WTC11 (cell line): Measurements from ENCODE around the gene ZNF526. TPM values are rescaled to one million over a fixed set of nuclear protein-coding genes. Genes with fewer than 3 reads are reported as not detected.

Experiments used
- ATAC-seq: fragments of 200-7000 bp; cut with Tn5 transposase; 2 replicates; pipeline ENCODE4 v1.10.0; 2021; ENCODE audit warnings: mild to moderate bottlenecking, moderate library complexity
- CTCF ChIA-PET: fragments of 300-600 bp; sonication (Branson Sonifier 250); formaldehyde crosslinking; loops from one replicate; lab custom pipeline; 2021; ENCODE audit warnings: antibody characterized with exemption; lab: Charles Lee
- POLR2A ChIA-PET: fragments of 350-600 bp; sonication (Branson Sonifier 250); formaldehyde crosslinking; loops from one replicate; lab custom pipeline; 2021; ENCODE audit warnings: antibody characterized with exemption; lab: Charles Lee
- DNase-seq: peaks from one replicate; pipeline ENCODE4 v3.0.0; 2021; ENCODE audit warnings: low spot score
- H3K27ac Mint-ChIP-seq: 2 replicates; pipeline ENCODE4 v1.8.0; 2021; ENCODE audit warnings: mixed read lengths
- H3K27me3 Mint-ChIP-seq: 2 replicates; pipeline ENCODE4 v1.8.0; 2021; ENCODE audit warnings: low read depth, mild to moderate bottlenecking, moderate library complexity, mixed read lengths
- H3K36me3 Mint-ChIP-seq: 2 replicates; pipeline ENCODE4 v1.8.0; 2021; ENCODE audit warnings: mixed read lengths
- H3K4me1 Mint-ChIP-seq: 2 replicates; pipeline ENCODE4 v1.8.0; 2022; ENCODE audit warnings: mixed read lengths
- H3K4me3 Mint-ChIP-seq: 2 replicates; pipeline ENCODE4 v1.8.0; 2021; ENCODE audit warnings: mild to moderate bottlenecking, moderate library complexity, mixed read lengths
- H3K9me3 Mint-ChIP-seq: 2 replicates; pipeline ENCODE4 v1.8.0; 2021; ENCODE audit warnings: mixed read lengths
- ARID4B ChIP-seq: sonication (generic); formaldehyde crosslinking; IDR thresholded peaks from 2 replicates; pipeline ENCODE4 v1.8.0; 2023; ENCODE audit warnings: missing genetic modification reagents, mild to moderate bottlenecking, borderline replicate concordance
- ESRRA ChIP-seq: sonication (generic); formaldehyde crosslinking; IDR thresholded peaks from 2 replicates; pipeline ENCODE4 v1.8.1; 2022; ENCODE audit warnings: mild to moderate bottlenecking, missing genetic modification reagents, borderline replicate concordance
- KAT7 ChIP-seq: sonication (generic); formaldehyde crosslinking; IDR thresholded peaks from 2 replicates; pipeline ENCODE4 v1.8.1; 2023; ENCODE audit warnings: missing genetic modification reagents, mild to moderate bottlenecking, borderline replicate concordance
- NFE2L1 ChIP-seq: sonication (generic); formaldehyde crosslinking; IDR thresholded peaks from 2 replicates; pipeline ENCODE4 v1.8.1; 2023; ENCODE audit warnings: missing genetic modification reagents
- NFYB ChIP-seq: sonication (generic); formaldehyde crosslinking; conservative IDR thresholded peaks from 2 replicates; pipeline ENCODE4 v1.8.0; 2022; ENCODE audit warnings: low read depth, missing genetic modification reagents
- RELA ChIP-seq: sonication (generic); formaldehyde crosslinking; IDR thresholded peaks from 2 replicates; pipeline ENCODE4 v1.8.1; 2022; ENCODE audit warnings: missing genetic modification reagents, mild to moderate bottlenecking, borderline replicate concordance
- SMAD3 ChIP-seq: sonication (generic); formaldehyde crosslinking; IDR thresholded peaks from 2 replicates; pipeline ENCODE4 v1.8.0; 2022; ENCODE audit warnings: missing genetic modification reagents, mild to moderate bottlenecking, borderline replicate concordance
- SP1 ChIP-seq: sonication (generic); formaldehyde crosslinking; conservative IDR thresholded peaks from 2 replicates; pipeline ENCODE4 v1.8.1; 2022; ENCODE audit warnings: missing genetic modification reagents
- TCF7 ChIP-seq: sonication (generic); formaldehyde crosslinking; IDR thresholded peaks from 2 replicates; pipeline ENCODE4 v1.8.0; 2022; ENCODE audit warnings: mild to moderate bottlenecking, low read depth, missing genetic modification reagents, moderate library complexity
- TEAD1 ChIP-seq: sonication (generic); formaldehyde crosslinking; IDR thresholded peaks from 2 replicates; pipeline ENCODE4 v1.8.0; 2022; ENCODE audit warnings: mild to moderate bottlenecking, missing genetic modification reagents
- TEAD4 ChIP-seq: sonication (generic); formaldehyde crosslinking; IDR thresholded peaks from 2 replicates; pipeline ENCODE4 v1.8.0; 2022; ENCODE audit warnings: mild to moderate bottlenecking, missing genetic modification reagents
- USF2 ChIP-seq: sonication (generic); formaldehyde crosslinking; IDR thresholded peaks from 2 replicates; pipeline ENCODE4 v1.8.1; 2023; ENCODE audit warnings: mild to moderate bottlenecking, missing genetic modification reagents, moderate library complexity
- ZNF219 ChIP-seq: sonication (generic); formaldehyde crosslinking; IDR thresholded peaks from 2 replicates; pipeline ENCODE4 v1.8.0; 2023; ENCODE audit warnings: missing genetic modification reagents, mild to moderate bottlenecking, borderline replicate concordance
- total RNA-seq: library from RNA; stranded (reverse); gene quantifications from 3 replicates; pipeline ENCODE4 v1.2.3, GENCODE V29; 2021
- TF ChIP-seq, protein P1 (sequence below): sonication (generic); formaldehyde crosslinking; IDR thresholded peaks from 2 replicates; pipeline ENCODE4 v1.8.1; 2023; ENCODE audit warnings: mild to moderate bottlenecking, missing genetic modification reagents, borderline replicate concordance
- TF ChIP-seq, protein P2 (sequence below): sonication (generic); formaldehyde crosslinking; conservative IDR thresholded peaks from 2 replicates; pipeline ENCODE4 v1.8.1; 2023; ENCODE audit warnings: mild to moderate bottlenecking, low read depth, missing genetic modification reagents, moderate library complexity
- TF ChIP-seq, protein P3 (sequence below): sonication (generic); formaldehyde crosslinking; IDR thresholded peaks from 2 replicates; pipeline ENCODE4 v1.8.1; 2022; ENCODE audit warnings: mild to moderate bottlenecking, moderate library complexity, missing genetic modification reagents
- TF ChIP-seq, protein P4 (sequence below): fragments of 250-450 bp; sonication (Bioruptor Pico); IDR thresholded peaks from 2 replicates; pipeline ENCODE4 v1.9.0; 2021; ENCODE audit warnings: mild to moderate bottlenecking
- TF ChIP-seq, protein P5 (sequence below): sonication (generic); formaldehyde crosslinking; IDR thresholded peaks from 2 replicates; pipeline ENCODE4 v1.8.0; 2022; ENCODE audit warnings: mild to moderate bottlenecking, missing genetic modification reagents

ZNF526 gene
- total RNA-seq, 1 experiment from 2014 or later = 18.3 TPM

GRCh38 chr19:42253245-42254088, 33.4 kb downstream of the ZNF526 start (continued):
- TF ChIP-seq, protein P1, sequence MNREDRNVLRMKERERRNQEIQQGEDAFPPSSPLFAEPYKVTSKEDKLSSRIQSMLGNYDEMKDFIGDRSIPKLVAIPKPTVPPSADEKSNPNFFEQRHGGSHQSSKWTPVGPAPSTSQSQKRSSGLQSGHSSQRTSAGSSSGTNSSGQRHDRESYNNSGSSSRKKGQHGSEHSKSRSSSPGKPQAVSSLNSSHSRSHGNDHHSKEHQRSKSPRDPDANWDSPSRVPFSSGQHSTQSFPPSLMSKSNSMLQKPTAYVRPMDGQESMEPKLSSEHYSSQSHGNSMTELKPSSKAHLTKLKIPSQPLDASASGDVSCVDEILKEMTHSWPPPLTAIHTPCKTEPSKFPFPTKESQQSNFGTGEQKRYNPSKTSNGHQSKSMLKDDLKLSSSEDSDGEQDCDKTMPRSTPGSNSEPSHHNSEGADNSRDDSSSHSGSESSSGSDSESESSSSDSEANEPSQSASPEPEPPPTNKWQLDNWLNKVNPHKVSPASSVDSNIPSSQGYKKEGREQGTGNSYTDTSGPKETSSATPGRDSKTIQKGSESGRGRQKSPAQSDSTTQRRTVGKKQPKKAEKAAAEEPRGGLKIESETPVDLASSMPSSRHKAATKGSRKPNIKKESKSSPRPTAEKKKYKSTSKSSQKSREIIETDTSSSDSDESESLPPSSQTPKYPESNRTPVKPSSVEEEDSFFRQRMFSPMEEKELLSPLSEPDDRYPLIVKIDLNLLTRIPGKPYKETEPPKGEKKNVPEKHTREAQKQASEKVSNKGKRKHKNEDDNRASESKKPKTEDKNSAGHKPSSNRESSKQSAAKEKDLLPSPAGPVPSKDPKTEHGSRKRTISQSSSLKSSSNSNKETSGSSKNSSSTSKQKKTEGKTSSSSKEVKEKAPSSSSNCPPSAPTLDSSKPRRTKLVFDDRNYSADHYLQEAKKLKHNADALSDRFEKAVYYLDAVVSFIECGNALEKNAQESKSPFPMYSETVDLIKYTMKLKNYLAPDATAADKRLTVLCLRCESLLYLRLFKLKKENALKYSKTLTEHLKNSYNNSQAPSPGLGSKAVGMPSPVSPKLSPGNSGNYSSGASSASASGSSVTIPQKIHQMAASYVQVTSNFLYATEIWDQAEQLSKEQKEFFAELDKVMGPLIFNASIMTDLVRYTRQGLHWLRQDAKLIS (CRISPR knock-in tag) = no peak
- TF ChIP-seq, protein P2, sequence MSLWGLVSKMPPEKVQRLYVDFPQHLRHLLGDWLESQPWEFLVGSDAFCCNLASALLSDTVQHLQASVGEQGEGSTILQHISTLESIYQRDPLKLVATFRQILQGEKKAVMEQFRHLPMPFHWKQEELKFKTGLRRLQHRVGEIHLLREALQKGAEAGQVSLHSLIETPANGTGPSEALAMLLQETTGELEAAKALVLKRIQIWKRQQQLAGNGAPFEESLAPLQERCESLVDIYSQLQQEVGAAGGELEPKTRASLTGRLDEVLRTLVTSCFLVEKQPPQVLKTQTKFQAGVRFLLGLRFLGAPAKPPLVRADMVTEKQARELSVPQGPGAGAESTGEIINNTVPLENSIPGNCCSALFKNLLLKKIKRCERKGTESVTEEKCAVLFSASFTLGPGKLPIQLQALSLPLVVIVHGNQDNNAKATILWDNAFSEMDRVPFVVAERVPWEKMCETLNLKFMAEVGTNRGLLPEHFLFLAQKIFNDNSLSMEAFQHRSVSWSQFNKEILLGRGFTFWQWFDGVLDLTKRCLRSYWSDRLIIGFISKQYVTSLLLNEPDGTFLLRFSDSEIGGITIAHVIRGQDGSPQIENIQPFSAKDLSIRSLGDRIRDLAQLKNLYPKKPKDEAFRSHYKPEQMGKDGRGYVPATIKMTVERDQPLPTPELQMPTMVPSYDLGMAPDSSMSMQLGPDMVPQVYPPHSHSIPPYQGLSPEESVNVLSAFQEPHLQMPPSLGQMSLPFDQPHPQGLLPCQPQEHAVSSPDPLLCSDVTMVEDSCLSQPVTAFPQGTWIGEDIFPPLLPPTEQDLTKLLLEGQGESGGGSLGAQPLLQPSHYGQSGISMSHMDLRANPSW (CRISPR knock-in tag) = no peak
- TF ChIP-seq TCF7 (CRISPR knock-in tag) (no peak), ZNF219 (CRISPR knock-in tag) (no peak), TEAD4 (CRISPR knock-in tag) (no peak), SMAD3 (CRISPR knock-in tag) (no peak), NFYB (no peak), NFE2L1 (no peak), KAT7 (CRISPR knock-in tag) (no peak)
- TF ChIP-seq, protein P3, sequence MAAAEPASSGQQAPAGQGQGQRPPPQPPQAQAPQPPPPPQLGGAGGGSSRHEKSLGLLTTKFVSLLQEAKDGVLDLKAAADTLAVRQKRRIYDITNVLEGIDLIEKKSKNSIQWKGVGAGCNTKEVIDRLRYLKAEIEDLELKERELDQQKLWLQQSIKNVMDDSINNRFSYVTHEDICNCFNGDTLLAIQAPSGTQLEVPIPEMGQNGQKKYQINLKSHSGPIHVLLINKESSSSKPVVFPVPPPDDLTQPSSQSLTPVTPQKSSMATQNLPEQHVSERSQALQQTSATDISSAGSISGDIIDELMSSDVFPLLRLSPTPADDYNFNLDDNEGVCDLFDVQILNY = no peak; the same call in 1 of the 2 replicates
- TF ChIP-seq, protein P4, sequence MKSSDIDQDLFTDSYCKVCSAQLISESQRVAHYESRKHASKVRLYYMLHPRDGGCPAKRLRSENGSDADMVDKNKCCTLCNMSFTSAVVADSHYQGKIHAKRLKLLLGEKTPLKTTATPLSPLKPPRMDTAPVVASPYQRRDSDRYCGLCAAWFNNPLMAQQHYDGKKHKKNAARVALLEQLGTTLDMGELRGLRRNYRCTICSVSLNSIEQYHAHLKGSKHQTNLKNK = no peak
- TF ChIP-seq, protein P5, sequence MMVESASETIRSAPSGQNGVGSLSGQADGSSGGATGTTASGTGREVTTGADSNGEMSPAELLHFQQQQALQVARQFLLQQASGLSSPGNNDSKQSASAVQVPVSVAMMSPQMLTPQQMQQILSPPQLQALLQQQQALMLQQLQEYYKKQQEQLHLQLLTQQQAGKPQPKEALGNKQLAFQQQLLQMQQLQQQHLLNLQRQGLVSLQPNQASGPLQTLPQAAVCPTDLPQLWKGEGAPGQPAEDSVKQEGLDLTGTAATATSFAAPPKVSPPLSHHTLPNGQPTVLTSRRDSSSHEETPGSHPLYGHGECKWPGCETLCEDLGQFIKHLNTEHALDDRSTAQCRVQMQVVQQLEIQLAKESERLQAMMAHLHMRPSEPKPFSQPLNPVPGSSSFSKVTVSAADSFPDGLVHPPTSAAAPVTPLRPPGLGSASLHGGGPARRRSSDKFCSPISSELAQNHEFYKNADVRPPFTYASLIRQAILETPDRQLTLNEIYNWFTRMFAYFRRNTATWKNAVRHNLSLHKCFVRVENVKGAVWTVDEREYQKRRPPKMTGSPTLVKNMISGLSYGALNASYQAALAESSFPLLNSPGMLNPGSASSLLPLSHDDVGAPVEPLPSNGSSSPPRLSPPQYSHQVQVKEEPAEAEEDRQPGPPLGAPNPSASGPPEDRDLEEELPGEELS (CRISPR knock-in tag) = no peak

GRCh38 chr19:42254089-42254849, 34.2 kb downstream of the ZNF526 start:
- peak overlapping the region; percentile 82 for H3K4me3 Mint-ChIP-seq
- peaks cover 20% of the 10 kb centered on the region for H3K27me3 Mint-ChIP-seq
- DNase-seq = peak; percentile 80
- peak; percentile 12 for ATAC-seq
- H3K27ac Mint-ChIP-seq = no peak overlapping the region
- peaks cover 32% of the 10 kb centered on the region for H3K4me1 Mint-ChIP-seq
- H3K9me3 Mint-ChIP-seq = no peaks in the 10 kb centered on the region
- ChIA-PET POLR2A (no interaction called here), CTCF (interaction anchor here (1.0 to 1.4 kb wide), 3 partner anchors 10 to 25 kb away, joined by 3 to 4 read pairs (median 3); no protein-coding TSS in a partner anchor)
- no peaks in the 10 kb centered on the region for H3K36me3 Mint-ChIP-seq
- TF ChIP-seq ARID4B (CRISPR knock-in tag) = 0 out of 2 replicates have a peak, but pooled peaks have one; percentile 35
- 0 out of 2 replicates have a peak, but pooled peaks have one; percentile 25 for TF ChIP-seq TEAD1
- TF ChIP-seq ESRRA = peak; percentile 83; the same call in 1 of the 2 replicates
- no peak for TF ChIP-seq USF2 (CRISPR knock-in tag)
- TF ChIP-seq SP1 (CRISPR knock-in tag) = 0 out of 2 replicates have a peak, but pooled peaks have one; percentile 25
- peak; percentile 39; the same call in 1 of the 2 replicates for TF ChIP-seq RELA
